K562 (cell line): ENCODE data around the gene CZIB. TPM values are rescaled to one million over a fixed set of nuclear protein-coding genes. Genes with fewer than 3 reads are reported as not detected.

ENCODE experiments used
- BRD4 ChIP-seq: fragments of 200-600 bp; sonication (generic); IDR thresholded peaks from 2 replicates; pipeline ENCODE4 v1.6.1; 2017; ENCODE audit warnings: inconsistent platforms
- ESRRB ChIP-seq: fragments of 250-450 bp; sonication (Bioruptor Pico); IDR thresholded peaks from 2 replicates; pipeline ENCODE4 v1.5.0; 2020; ENCODE audit warnings: mild to moderate bottlenecking, moderate library complexity, borderline replicate concordance
- FOXA1 ChIP-seq: fragments of 450-650 bp; IDR thresholded peaks from 2 replicates; pipeline ENCODE4 v1.6.1; 2016; ENCODE audit warnings: mild to moderate bottlenecking, borderline replicate concordance
- ID3 ChIP-seq, 2 experiments: fragments of 250-450 bp in 1 of 2; fragments of 450-650 bp in 1 of 2; sonication (Bioruptor Pico) in 1 of 2; IDR thresholded peaks; 2 replicates each; pipeline versions ENCODE4 v1.6.1 to v1.8.0; 2016 to 2021; ENCODE audit warnings: mild to moderate bottlenecking in 2 of 2, moderate library complexity in 2 of 2, missing compliant biosample characterization in 1 of 2, missing genetic modification characterization in 1 of 2
- MGA ChIP-seq: fragments of 450-650 bp; IDR thresholded peaks from 2 replicates; pipeline ENCODE4 v1.6.1; 2016; ENCODE audit warnings: mild to moderate bottlenecking, moderate library complexity
- NFIX ChIP-seq: fragments of 250-450 bp; sonication (Bioruptor Pico); IDR thresholded peaks from 2 replicates; pipeline ENCODE4 v1.4.0; 2020; ENCODE audit warnings: low read depth, mild to moderate bottlenecking, moderate library complexity
- RAD21 ChIP-seq, 2 experiments: fragments of 250-450 bp in 1 of 2; fragments of 450-650 bp in 1 of 2; sonication (Bioruptor Pico) in 1 of 2; formaldehyde crosslinking in 1 of 2; IDR thresholded peaks in 1 of 2; conservative IDR thresholded peaks in 1 of 2; 2 replicates each; pipeline versions ENCODE4 v1.4.0 to v1.8.0; 2020 to 2022; ENCODE audit warnings: mild to moderate bottlenecking in 2 of 2, moderate library complexity in 1 of 2
- SP1 ChIP-seq: sonication (generic); formaldehyde crosslinking; IDR thresholded peaks from 2 replicates; pipeline ENCODE4 v1.8.1; 2022; ENCODE audit warnings: mild to moderate bottlenecking, missing genetic modification reagents
- TBL1XR1 ChIP-seq, 2 experiments: IDR thresholded peaks; 2 replicates each; pipeline ENCODE4 v1.6.1; 2012; ENCODE audit warnings: improper control_type of control experiment in 2 of 2, low read length in 2 of 2, mild to moderate bottlenecking in 1 of 2
- TEAD2 ChIP-seq: fragments of 450-650 bp; IDR thresholded peaks from 2 replicates; pipeline ENCODE4 v1.6.1; 2016; ENCODE audit warnings: missing genetic modification characterization, control low read depth, missing compliant biosample characterization
- ZBTB26 ChIP-seq: fragments of 450-650 bp; formaldehyde crosslinking; IDR thresholded peaks from 2 replicates; pipeline ENCODE4 v1.4.0; 2022; ENCODE audit warnings: missing genetic modification characterization
- ZFP91 ChIP-seq: sonication (generic); formaldehyde crosslinking; IDR thresholded peaks from 2 replicates; pipeline ENCODE4 v1.8.0; 2022; ENCODE audit warnings: mild to moderate bottlenecking, missing genetic modification reagents
- ZNF644 ChIP-seq: fragments of 200-800 bp; sonication (Bioruptor generic); IDR thresholded peaks from 2 replicates; pipeline ENCODE4 v1.6.1; 2016; ENCODE audit warnings: low read depth, missing genetic modification characterization, missing compliant biosample characterization
- polyA plus RNA-seq, 8 experiments: library from polyadenylated mRNA; depleted of rRNA in 4 of 8; stranded (reverse) in 5 of 8; unstranded in 3 of 8; fragments of >200 nt; fragmentation: Nextera tagmentation in 2 of 8; fragmentation: Illumina TruSeq in 1 of 8; extraction: Ambion mirVana in 2 of 8; extraction: Trizol in 1 of 8; gene quantifications; 2 replicates each; pipeline versions ENCODE4 v1.2.1 to v1.2.3, GENCODE V29; 2011 to 2014; ENCODE audit warnings: inconsistent platforms in 1 of 8, missing spikeins in 1 of 8
- total RNA-seq, 7 experiments: library from RNA; depleted of rRNA in 6 of 7; stranded (reverse); fragments of >200 nt in 6 of 7; fragmentation: Illumina TruSeq in 2 of 7; extraction: Trizol in 2 of 7; gene quantifications; 2 replicates each; pipeline versions ENCODE4 v1.2.1 to v1.2.3, GENCODE V29; 2011 to 2021; ENCODE audit warnings: low replicate concordance in 1 of 7

The CZIB gene
- total and polyA plus RNA-seq, 9 of the 15 experiments (the other 6 are each of a cell fraction or from before 2014, with no cell fraction given): 52.6 to 111 (median 80.0) TPM

- no peak for TF ChIP-seq TBL1XR1 (IDR thresholded peaks at IDR 0.05; ENCODE audit: low read length in 2 of 2)
- no peak for TF ChIP-seq ZNF644 (tag)
- 0 out of 2 replicates have a peak, but pooled peaks have one; percentile 39 for TF ChIP-seq ZFP91 (CRISPR knock-in tag)
- no peak for TF ChIP-seq FOXA1
- peak; percentile 47 to 78 for TF ChIP-seq RAD21 (CRISPR knock-in tag; conservative IDR thresholded peaks at IDR 0.05 in 1 of 2, IDR thresholded peaks at IDR 0.05 in 1 of 2)
- peak; percentile 32; the same call in 1 of the 2 replicates for TF ChIP-seq MGA
- TF ChIP-seq TEAD2: peak; percentile 100
- TF ChIP-seq BRD4: no peak
- no peak for TF ChIP-seq ID3 (CRISPR knock-in tag; IDR thresholded peaks at IDR 0.05)
- TF ChIP-seq ID3 (tag; IDR thresholded peaks at IDR 0.05): no peak
- no peak for TF ChIP-seq ESRRB (CRISPR knock-in tag)
- TF ChIP-seq NFIX (CRISPR knock-in tag): no peak
- TF ChIP-seq ZBTB26 (CRISPR knock-in tag): no peak
- no peak for TF ChIP-seq SP1
Observed at GRCh38 chr1:53182111-53182593, 38.3 kb downstream of the CZIB start (continued).
